MM.1S (cell line): ENCODE data around the gene TCOF1.

ENCODE experiments used
- DNase-seq: peaks from one replicate; pipeline ENCODE4 v3.0.0-alpha.2; 2015
- H2AFZ ChIP-seq: fragments of 300-600 bp; sonication (generic); 2 replicates; pipeline ENCODE4 v1.6.0; 2016; ENCODE audit warnings: antibody characterized with exemption, low read length
- H3F3A ChIP-seq: fragments of 300-600 bp; sonication (generic); 2 replicates; pipeline ENCODE4 v1.6.1; 2016; ENCODE audit warnings: mild to moderate bottlenecking, antibody characterized with exemption, low read length, moderate library complexity, mixed read lengths; ENCODE audit not compliant: insufficient read depth
- H3K27ac ChIP-seq: fragments of 300-600 bp; sonication (generic); 2 replicates; pipeline ENCODE4 v1.5.1; 2016; ENCODE audit warnings: mild to moderate bottlenecking, low read length
- H3K27me3 ChIP-seq: fragments of 300-600 bp; sonication (generic); replicated peaks from 2 replicates; pipeline ENCODE4 v1.6.0; 2016; ENCODE audit warnings: low read length; ENCODE audit not compliant: insufficient read depth
- H3K36me3 ChIP-seq: fragments of 300-600 bp; sonication (generic); replicated peaks from 2 replicates; pipeline ENCODE4 v1.6.1; 2016; ENCODE audit warnings: mild to moderate bottlenecking, low read length, mixed read lengths; ENCODE audit not compliant: insufficient read depth
- H3K4me1 ChIP-seq: fragments of 300-600 bp; sonication (generic); 2 replicates; pipeline ENCODE4 v1.6.1; 2016; ENCODE audit warnings: low read length, mixed read lengths
- H3K4me2 ChIP-seq: fragments of 300-600 bp; sonication (generic); 2 replicates; pipeline ENCODE4 v1.6.0; 2016; ENCODE audit warnings: low read depth, low read length
- H3K4me3 ChIP-seq: fragments of 300-600 bp; sonication (generic); 2 replicates; pipeline ENCODE4 v1.5.1; 2016; ENCODE audit warnings: low read length, mixed read lengths
- H3K79me2 ChIP-seq: fragments of 300-600 bp; sonication (generic); 2 replicates; pipeline ENCODE4 v1.6.1; 2016; ENCODE audit warnings: mixed run types, low read length, mixed read lengths
- H3K9ac ChIP-seq: fragments of 300-600 bp; sonication (generic); 2 replicates; pipeline ENCODE4 v1.6.1; 2016; ENCODE audit warnings: low read length, mixed read lengths
- H3K9me2 ChIP-seq: fragments of 300-600 bp; sonication (generic); replicated peaks from 2 replicates; pipeline ENCODE4 v1.6.1; 2016; ENCODE audit warnings: mild to moderate bottlenecking, low read length, mixed read lengths; ENCODE audit not compliant: insufficient read depth
- H3K9me3 ChIP-seq: fragments of 300-600 bp; sonication (generic); replicated peaks from 2 replicates; pipeline ENCODE4 v1.6.1; 2016; ENCODE audit warnings: mild to moderate bottlenecking, low read length, mixed read lengths; ENCODE audit not compliant: insufficient read depth
- H4K20me1 ChIP-seq: fragments of 300-600 bp; sonication (generic); 2 replicates; pipeline ENCODE4 v1.6.1; 2016; ENCODE audit warnings: mild to moderate bottlenecking, low read length, moderate library complexity, mixed read lengths; ENCODE audit not compliant: insufficient read depth
- CTCF ChIP-seq: fragments of 300-600 bp; sonication (generic); IDR thresholded peaks from 2 replicates; pipeline ENCODE4 v1.5.1; 2016; ENCODE audit warnings: antibody characterized with exemption, low read length, mixed read lengths
- EZH2 ChIP-seq: fragments of 300-600 bp; sonication (generic); optimal IDR thresholded peaks from 2 replicates; pipeline ENCODE3; 2017; ENCODE audit warnings: low read depth, mild to moderate bottlenecking, antibody characterized with exemption, low read length, mixed read lengths
- EZH2phosphoT487 ChIP-seq: fragments of 300-600 bp; sonication (generic); IDR thresholded peaks from 2 replicates; pipeline ENCODE4 v1.6.1; 2018; ENCODE audit warnings: antibody characterized with exemption, low read length

Gene TCOF1

DNA sequence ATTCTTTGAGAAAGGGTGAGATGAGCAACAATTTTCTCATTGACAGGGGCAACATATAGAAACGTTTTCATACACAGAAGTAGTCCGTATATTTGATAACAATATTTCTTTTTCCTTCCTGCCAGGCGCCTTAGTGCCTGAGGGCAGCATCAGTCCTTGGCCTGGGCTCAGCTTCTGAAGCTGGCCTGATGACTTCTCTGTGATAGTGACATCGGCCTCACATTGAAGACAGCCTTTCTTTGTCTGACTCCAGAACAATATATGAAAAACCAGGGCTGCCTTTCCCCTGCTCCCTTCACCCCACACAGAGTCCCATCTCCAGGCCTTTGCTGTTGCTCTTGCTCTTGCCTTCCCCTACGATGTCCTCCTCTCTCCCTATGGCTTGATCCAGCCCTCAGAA, 24.1 kb upstream of the TCOF1 start:
- H3K9me3 ChIP-seq: no peaks in the 10 kb centered on the region
- H2AFZ ChIP-seq: no peak overlapping the region
- H3K27ac ChIP-seq: no peak overlapping the region
- H3K27me3 ChIP-seq: no peaks in the 10 kb centered on the region
- H3K4me1 ChIP-seq: peaks cover 4% of the 10 kb centered on the region
- no peak for DNase-seq
- no peak for TF ChIP-seq CTCF
- no peak for TF ChIP-seq EZH2
- TF ChIP-seq EZH2phosphoT487: no peak
- no peak overlapping the region for H3K9ac ChIP-seq
- H3K4me3 ChIP-seq: no peak overlapping the region
- H3K9me2 ChIP-seq: no peaks in the 10 kb centered on the region
- H3K4me2 ChIP-seq: no peak overlapping the region
- H3F3A ChIP-seq: no peaks in the 10 kb centered on the region
- H4K20me1 ChIP-seq: no peaks in the 10 kb centered on the region
- no peaks in the 10 kb centered on the region for H3K36me3 ChIP-seq
- no peaks in the 10 kb centered on the region for H3K79me2 ChIP-seq

GRCh38 chr5:150335778-150336177, 21.7 kb upstream of the TCOF1 start:
- Histone ChIP-seq H3F3A (peaks cover 20% of the 10 kb centered on the region), H3K4me2 (no peak overlapping the region), H3K9me2 (no peaks in the 10 kb centered on the region), H3K9me3 (no peaks in the 10 kb centered on the region), H4K20me1 (no peaks in the 10 kb centered on the region), H3K9ac (no peak overlapping the region), H3K4me1 (peaks cover 28% of the 10 kb centered on the region), H3K36me3 (no peaks in the 10 kb centered on the region), H3K79me2 (no peaks in the 10 kb centered on the region), H3K27me3 (no peaks in the 10 kb centered on the region), H3K4me3 (no peak overlapping the region), H3K27ac (no peak overlapping the region), H2AFZ (no peak overlapping the region)
- no peak for DNase-seq
- no peak for TF ChIP-seq EZH2phosphoT487
- TF ChIP-seq EZH2: no peak
- TF ChIP-seq CTCF: no peak

DNA sequence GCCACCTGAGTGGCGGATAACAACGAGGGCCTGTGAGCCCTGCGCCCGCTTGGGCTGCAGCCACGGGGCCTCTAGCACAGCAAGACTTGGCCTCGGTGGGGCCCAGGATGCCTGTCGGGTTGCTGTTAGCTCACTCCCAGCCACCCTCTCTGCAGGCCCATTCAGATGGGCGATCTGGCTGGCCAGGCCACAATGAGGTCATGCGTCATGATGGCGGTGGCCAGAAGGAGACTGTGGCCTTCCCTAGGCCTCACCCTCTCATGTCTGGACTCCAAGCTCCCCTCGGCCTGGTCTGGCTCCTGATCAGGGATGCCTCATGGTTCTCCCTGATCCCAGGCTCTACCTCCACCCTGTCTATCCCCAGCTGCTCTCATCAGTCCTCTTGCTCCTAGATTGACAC, 19.0 kb upstream of the TCOF1 start:
- Histone ChIP-seq H3K27me3 (no peaks in the 10 kb centered on the region), H3K4me2 (peak overlapping the region; percentile 44), H4K20me1 (no peaks in the 10 kb centered on the region), H3K4me3 (peak overlapping the region; percentile 12; the same call in 1 of the 2 replicates), H2AFZ (0 out of 2 replicates have a peak overlapping the region, but pooled peaks have one; percentile 41), H3K36me3 (no peaks in the 10 kb centered on the region), H3K27ac (peak overlapping the region; percentile 80), H3K9me2 (no peaks in the 10 kb centered on the region), H3K9ac (peak overlapping the region; percentile 15; the same call in 1 of the 2 replicates), H3K4me1 (peaks cover 55% of the 10 kb centered on the region), H3F3A (peaks cover 45% of the 10 kb centered on the region), H3K79me2 (no peaks in the 10 kb centered on the region), H3K9me3 (no peaks in the 10 kb centered on the region)
- TF ChIP-seq EZH2phosphoT487 (no peak), CTCF (no peak), EZH2 (no peak)
- no peak for DNase-seq
